GM18502 (cell line): ENCODE data around the gene TRAPPC3L.

Experiments
- ATAC-seq: cut with Tn5 transposase; IDR thresholded peaks from one replicate; pipeline ENCODE4 v1.9.1; 2021; ENCODE audit warnings: mild to moderate bottlenecking; ENCODE audit not compliant: unreplicated experiment, poor library complexity

TRAPPC3L gene

GRCh38 chr6:116447052-116447451, 98.4 kb downstream of the TRAPPC3L start:
- no peak for ATAC-seq

GRCh38 chr6:116446399-116446798, 99.1 kb downstream of the TRAPPC3L start:
- ATAC-seq, result no peak

GRCh38 chr6:116445102-116445501, 100.4 kb downstream of the TRAPPC3L start:
- ATAC-seq, result no peak
